ENCODE data around the gene PRKCI.

PRKCI gene

GRCh38 chr3:170277833-170278580, 55.8 kb downstream of the PRKCI start:
- TF ChIP-seq CREB1 (IDR thresholded peaks at IDR 0.05; ENCODE audit: low read depth) (no peak), NFIC (IDR thresholded peaks at IDR 0.05) (no peak), FOXM1 (IDR thresholded peaks at IDR 0.05; ENCODE audit: borderline replicate concordance, low read depth) (no peak), YY1 (IDR thresholded peaks at IDR 0.05; ENCODE audit: low read depth) (no peak), TCF12 (IDR thresholded peaks at IDR 0.05; ENCODE audit: low read depth) (no peak), EGR1 (IDR thresholded peaks at IDR 0.05) (no peak)

GRCh38 chr3:170278627-170279026, 56.4 kb downstream of the PRKCI start:
- no peak for TF ChIP-seq FOXM1 (IDR thresholded peaks at IDR 0.05; ENCODE audit: borderline replicate concordance, low read depth)
- TF ChIP-seq, protein P1, sequence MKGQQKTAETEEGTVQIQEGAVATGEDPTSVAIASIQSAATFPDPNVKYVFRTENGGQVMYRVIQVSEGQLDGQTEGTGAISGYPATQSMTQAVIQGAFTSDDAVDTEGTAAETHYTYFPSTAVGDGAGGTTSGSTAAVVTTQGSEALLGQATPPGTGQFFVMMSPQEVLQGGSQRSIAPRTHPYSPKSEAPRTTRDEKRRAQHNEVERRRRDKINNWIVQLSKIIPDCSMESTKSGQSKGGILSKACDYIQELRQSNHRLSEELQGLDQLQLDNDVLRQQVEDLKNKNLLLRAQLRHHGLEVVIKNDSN (IDR thresholded peaks at IDR 0.05) = 0 out of 2 replicates have a peak, but pooled peaks have one; percentile 7

GRCh38 chr3:170290194-170290593, 68.0 kb downstream of the PRKCI start:
- no peak for TF ChIP-seq TCF12 (IDR thresholded peaks at IDR 0.05; ENCODE audit: low read depth)
- no peak for TF ChIP-seq EGR1 (IDR thresholded peaks at IDR 0.05)
- TF ChIP-seq RAD21 (IDR thresholded peaks at IDR 0.05; ENCODE audit: low read depth) = no peak

- TF ChIP-seq EGR1 (IDR thresholded peaks at IDR 0.05) (no peak), CEBPB (IDR thresholded peaks at IDR 0.05) (no peak), REST (IDR thresholded peaks at IDR 0.05; ENCODE audit: low read depth) (no peak), TAF1 (IDR thresholded peaks at IDR 0.05; ENCODE audit: low read depth) (no peak), FOXM1 (IDR thresholded peaks at IDR 0.05; ENCODE audit: borderline replicate concordance, low read depth) (no peak), ZBTB7A (IDR thresholded peaks at IDR 0.05; ENCODE audit: low read depth) (no peak), TCF12 (IDR thresholded peaks at IDR 0.05; ENCODE audit: low read depth) (no peak), TEAD4 (IDR thresholded peaks at IDR 0.05) (no peak), CREB1 (IDR thresholded peaks at IDR 0.05; ENCODE audit: low read depth) (no peak), RAD21 (IDR thresholded peaks at IDR 0.05; ENCODE audit: low read depth) (no peak), EP300 (IDR thresholded peaks at IDR 0.05; ENCODE audit: borderline replicate concordance) (no peak), NFIC (IDR thresholded peaks at IDR 0.05) (no peak), YY1 (IDR thresholded peaks at IDR 0.05; ENCODE audit: low read depth) (no peak)
- TF ChIP-seq, protein P1 (IDR thresholded peaks at IDR 0.05) = no peak
- TF ChIP-seq, protein P2, sequence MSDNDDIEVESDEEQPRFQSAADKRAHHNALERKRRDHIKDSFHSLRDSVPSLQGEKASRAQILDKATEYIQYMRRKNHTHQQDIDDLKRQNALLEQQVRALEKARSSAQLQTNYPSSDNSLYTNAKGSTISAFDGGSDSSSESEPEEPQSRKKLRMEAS (IDR thresholded peaks at IDR 0.05) = no peak
These were observed 73.4 kb downstream of the PRKCI start for GRCh38 chr3:170295586-170295985.

- TF ChIP-seq FOXM1 (IDR thresholded peaks at IDR 0.05; ENCODE audit: borderline replicate concordance, low read depth) (no peak), EGR1 (IDR thresholded peaks at IDR 0.05) (no peak), TEAD4 (IDR thresholded peaks at IDR 0.05) (no peak), RAD21 (IDR thresholded peaks at IDR 0.05; ENCODE audit: low read depth) (no peak), CEBPB (IDR thresholded peaks at IDR 0.05) (no peak), EP300 (IDR thresholded peaks at IDR 0.05; ENCODE audit: borderline replicate concordance) (no peak), TCF12 (IDR thresholded peaks at IDR 0.05; ENCODE audit: low read depth) (no peak), CREB1 (IDR thresholded peaks at IDR 0.05; ENCODE audit: low read depth) (no peak), NFIC (IDR thresholded peaks at IDR 0.05) (no peak), ZBTB7A (IDR thresholded peaks at IDR 0.05; ENCODE audit: low read depth) (no peak), TAF1 (IDR thresholded peaks at IDR 0.05; ENCODE audit: low read depth) (no peak), REST (IDR thresholded peaks at IDR 0.05; ENCODE audit: low read depth) (no peak), YY1 (IDR thresholded peaks at IDR 0.05; ENCODE audit: low read depth) (no peak)
- TF ChIP-seq, protein P1 (IDR thresholded peaks at IDR 0.05) = no peak
- TF ChIP-seq, protein P2 (IDR thresholded peaks at IDR 0.05) = no peak
These were observed 74.5 kb downstream of the PRKCI start for GRCh38 chr3:170296703-170297102.

GRCh38 chr3:170301405-170301804, 79.2 kb downstream of the PRKCI start:
- TF ChIP-seq RAD21 (IDR thresholded peaks at IDR 0.05; ENCODE audit: low read depth) (no peak), EGR1 (IDR thresholded peaks at IDR 0.05) (no peak), EP300 (IDR thresholded peaks at IDR 0.05; ENCODE audit: borderline replicate concordance) (no peak), REST (IDR thresholded peaks at IDR 0.05; ENCODE audit: low read depth) (no peak), CEBPB (IDR thresholded peaks at IDR 0.05) (no peak), FOXM1 (IDR thresholded peaks at IDR 0.05; ENCODE audit: borderline replicate concordance, low read depth) (no peak), TEAD4 (IDR thresholded peaks at IDR 0.05) (no peak), CREB1 (IDR thresholded peaks at IDR 0.05; ENCODE audit: low read depth) (no peak), ZBTB7A (IDR thresholded peaks at IDR 0.05; ENCODE audit: low read depth) (no peak), NFIC (IDR thresholded peaks at IDR 0.05) (no peak), TCF12 (IDR thresholded peaks at IDR 0.05; ENCODE audit: low read depth) (no peak), TAF1 (IDR thresholded peaks at IDR 0.05; ENCODE audit: low read depth) (no peak), YY1 (IDR thresholded peaks at IDR 0.05; ENCODE audit: low read depth) (no peak)
- TF ChIP-seq, protein P1 (IDR thresholded peaks at IDR 0.05) = no peak
- TF ChIP-seq, protein P2 (IDR thresholded peaks at IDR 0.05) = no peak

All from Ishikawa (cell line).